CD14-positive monocyte (primary cell): ENCODE results near the gene DTWD2. TPM values are rescaled to one million over a fixed set of nuclear protein-coding genes. Genes with fewer than 3 reads are reported as not detected.

Source experiments
- DNase-seq, 3 donors: peaks; one replicate each; pipeline ENCODE4 v3.0.0-alpha.2; 2011 to 2022
- H2AFZ ChIP-seq: 2 replicates; pipeline ENCODE4 v1.6.0; 2012; ENCODE audit warnings: mild to moderate bottlenecking, low read depth, low read length, inconsistent platforms; ENCODE audit not compliant: insufficient read depth, poor library complexity, severe bottlenecking
- H3K27ac ChIP-seq, 2 donors: 1 replicate in 1 of 2; 2 replicates in 1 of 2; pipeline ENCODE4 v1.5.1; 2012 to 2013; ENCODE audit warnings: low read length in 2 of 2, control low read depth in 1 of 2, inconsistent platforms in 1 of 2, low read depth in 1 of 2, mild to moderate bottlenecking in 1 of 2
- H3K27me3 ChIP-seq, 2 donors: one replicate each; pipeline versions ENCODE4 v1.6.0 to v1.6.1; 2011 to 2013; ENCODE audit warnings: low read length in 2 of 2; ENCODE audit not compliant: control insufficient read depth in 2 of 2, insufficient read depth in 2 of 2
- H3K36me3 ChIP-seq, 2 donors: replicated peaks in 1 of 2; 1 replicate in 1 of 2; 2 replicates in 1 of 2; pipeline versions ENCODE4 v1.5.1 to v1.6.1; 2012 to 2013; ENCODE audit warnings: low read length in 2 of 2, control low read depth in 1 of 2, inconsistent platforms in 1 of 2, mild to moderate bottlenecking in 1 of 2; ENCODE audit not compliant: insufficient read depth in 2 of 2, control insufficient read depth in 1 of 2
- H3K4me1 ChIP-seq, 2 donors: 1 replicate in 1 of 2; 2 replicates in 1 of 2; pipeline versions ENCODE4 v1.5.1 to v1.6.1; 2012 to 2013; ENCODE audit warnings: low read length in 2 of 2, control low read depth in 1 of 2, inconsistent platforms in 1 of 2, mild to moderate bottlenecking in 1 of 2, moderate library complexity in 1 of 2; ENCODE audit not compliant: insufficient read depth in 2 of 2, control insufficient read depth in 1 of 2
- H3K4me2 ChIP-seq: replicated peaks from 2 replicates; pipeline ENCODE3; 2012; ENCODE audit warnings: low read length, moderate library complexity, mild to moderate bottlenecking; ENCODE audit not compliant: poor library complexity, severe bottlenecking; ENCODE audit errors: extremely low read depth
- H3K4me3 ChIP-seq, 3 experiments: fragments of 200-600 bp in 1 of 3; sonication (generic) in 1 of 3; replicated peaks in 1 of 3; 1 replicate in 2 of 3; 2 replicates in 1 of 3; pipeline ENCODE4 v1.5.1; 2011 to 2013; ENCODE audit warnings: low read length in 3 of 3, mild to moderate bottlenecking in 3 of 3, control low read depth in 2 of 3, low read depth in 2 of 3, inconsistent platforms in 1 of 3, moderate library complexity in 1 of 3
- H3K79me2 ChIP-seq: 2 replicates; pipeline ENCODE4 v1.6.0; 2012; ENCODE audit warnings: mild to moderate bottlenecking, control low read depth, inconsistent platforms, low read length, moderate library complexity; ENCODE audit not compliant: insufficient read depth
- H3K9ac ChIP-seq: 2 replicates; pipeline ENCODE4 v1.6.0; 2017; ENCODE audit warnings: low read length, mild to moderate bottlenecking; ENCODE audit not compliant: insufficient read depth, poor library complexity, severe bottlenecking
- H3K9me3 ChIP-seq, 2 donors: replicated peaks in 1 of 2; 1 replicate in 1 of 2; 2 replicates in 1 of 2; pipeline versions ENCODE4 v1.5.1 to v1.6.1; 2012 to 2013; ENCODE audit warnings: low read length in 2 of 2, control low read depth in 1 of 2; ENCODE audit not compliant: control insufficient read depth in 1 of 2, insufficient read depth in 1 of 2
- H4K20me1 ChIP-seq: 2 replicates; pipeline ENCODE4 v1.6.0; 2012; ENCODE audit warnings: mild to moderate bottlenecking, low read length, control low read depth, moderate library complexity; ENCODE audit not compliant: insufficient read depth
- H3K27ac Mint-ChIP-seq, 7 donors: one replicate each; pipeline ENCODE4 v1.8.0; 2020; ENCODE audit warnings: mild to moderate bottlenecking in 7 of 7, mixed read lengths in 7 of 7, moderate library complexity in 6 of 7, inconsistent platforms in 2 of 7
- H3K27me3 Mint-ChIP-seq, 3 donors: one replicate each; pipeline ENCODE4 v1.8.0; 2021 to 2022; ENCODE audit warnings: low read depth in 3 of 3, mild to moderate bottlenecking in 3 of 3, mixed read lengths in 3 of 3, moderate library complexity in 3 of 3, inconsistent platforms in 1 of 3
- H3K36me3 Mint-ChIP-seq, 2 donors: one replicate each; pipeline ENCODE4 v1.8.0; 2020; ENCODE audit warnings: mixed read lengths in 2 of 2, inconsistent platforms in 1 of 2, mild to moderate bottlenecking in 1 of 2
- H3K4me1 Mint-ChIP-seq: one replicate; pipeline ENCODE4 v1.8.0; 2020; ENCODE audit warnings: mild to moderate bottlenecking, mixed read lengths
- H3K4me3 Mint-ChIP-seq, 2 donors: one replicate each; pipeline ENCODE4 v1.8.0; 2020; ENCODE audit warnings: mild to moderate bottlenecking in 2 of 2, mixed read lengths in 2 of 2, moderate library complexity in 1 of 2
- H3K9me3 Mint-ChIP-seq, 7 donors: one replicate each; pipeline ENCODE4 v1.8.0; 2020 to 2022; ENCODE audit warnings: mixed read lengths in 7 of 7, mild to moderate bottlenecking in 6 of 7, moderate library complexity in 6 of 7, inconsistent platforms in 2 of 7
- WGBS: methylation state at CpG from one replicate; pipeline ENCODE4 v1.1.5; 2013; ENCODE audit warnings: missing lambda C conversion rate; ENCODE audit not compliant: insufficient coverage; 5-methylcytosine and 5-hydroxymethylcytosine counted together
- intact Hi-C, 2 donors: fragments of 100-400 bp; cut with micrococcal nuclease; formaldehyde crosslinking; loops; one replicate each; pipeline versions ENCODE4 v1.15.0 to v1.15.1; 2023
- polyA plus RNA-seq, 3 donors: library from polyadenylated mRNA; depleted of rRNA in 1 of 3; unstranded in 2 of 3; stranded (reverse) in 1 of 3; fragments of 300-500 nt in 2 of 3; fragments of >200 nt in 1 of 3; fragmentation: Illumina TruSeq in 2 of 3; gene quantifications; 1 replicate in 2 of 3; 2 replicates in 1 of 3; pipeline ENCODE4 v1.2.3, GENCODE V29; 2012 to 2021
- TF ChIP-seq, protein P1 (sequence below): fragments of 200-600 bp; IDR thresholded peaks from one replicate; pipeline ENCODE4 v1.8.0; 2022; ENCODE audit warnings: antibody characterized with exemption, mild to moderate bottlenecking

DTWD2 gene
- polyA plus RNA-seq, 3 donors, result 1.2 to 2.7 (median 2.5) TPM

DNA sequence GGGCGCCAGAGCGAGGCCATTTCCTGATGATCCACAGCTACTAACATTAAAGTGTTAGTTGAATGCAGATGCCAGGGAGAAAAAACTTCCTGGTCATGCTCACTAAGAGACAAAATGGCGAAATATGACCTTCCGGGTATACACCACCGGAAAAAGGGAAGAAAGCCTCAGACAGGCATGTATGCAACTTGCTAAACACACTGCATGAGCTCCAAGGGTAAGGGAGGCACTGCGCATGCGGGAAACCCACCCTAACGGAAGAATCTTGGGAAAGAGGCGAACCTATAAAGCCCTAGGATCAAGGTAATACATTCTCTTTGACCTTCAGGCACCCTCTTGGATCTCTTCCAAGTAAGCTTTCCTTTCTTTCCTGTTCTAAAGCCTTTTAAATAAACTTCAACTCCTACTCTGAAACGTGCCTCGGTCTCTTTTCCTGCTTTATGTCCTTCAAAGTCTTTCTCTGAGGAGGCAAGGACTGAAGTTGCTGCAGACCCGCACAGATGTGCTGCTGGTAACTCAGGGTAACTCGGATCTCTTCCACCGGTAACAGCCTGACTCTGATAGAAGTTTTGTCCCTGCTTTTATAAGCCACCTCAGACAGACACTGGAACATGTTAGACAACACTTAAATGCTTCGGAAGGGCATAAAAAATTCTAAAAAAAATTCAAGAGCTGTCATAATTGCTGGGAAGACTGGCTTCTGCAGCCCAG lies 64.9 kb downstream of the DTWD2 start:
- Histone ChIP-seq H3K4me3 (no peak overlapping the region), H3K27me3 (no peaks in the 10 kb centered on the region), H3K79me2 (no peaks in the 10 kb centered on the region), H2AFZ (no peak overlapping the region), H3K4me2 (no peak overlapping the region), H4K20me1 (no peaks in the 10 kb centered on the region), H3K36me3 (no peaks in the 10 kb centered on the region), H3K9me3 (no peaks in the 10 kb centered on the region), H3K4me1 (no peaks in the 10 kb centered on the region), H3K9ac (no peak overlapping the region), H3K27ac (no peak overlapping the region)
- Mint-ChIP-seq H3K4me1 (peaks cover 2% of the 10 kb centered on the region), H3K27ac (peak overlapping the region in 1 of 7 donors; percentile 10), H3K4me3 (no peak overlapping the region), H3K27me3 (peaks cover 0 to 1% (median 0%) of the 10 kb centered on the region in 3 donors), H3K9me3 (peaks cover 2 to 8% (median 3%) of the 10 kb centered on the region in 7 donors), H3K36me3 (peaks cover 3 to 4% of the 10 kb centered on the region in 2 donors)
- no peak for DNase-seq
- TF ChIP-seq, protein P1, sequence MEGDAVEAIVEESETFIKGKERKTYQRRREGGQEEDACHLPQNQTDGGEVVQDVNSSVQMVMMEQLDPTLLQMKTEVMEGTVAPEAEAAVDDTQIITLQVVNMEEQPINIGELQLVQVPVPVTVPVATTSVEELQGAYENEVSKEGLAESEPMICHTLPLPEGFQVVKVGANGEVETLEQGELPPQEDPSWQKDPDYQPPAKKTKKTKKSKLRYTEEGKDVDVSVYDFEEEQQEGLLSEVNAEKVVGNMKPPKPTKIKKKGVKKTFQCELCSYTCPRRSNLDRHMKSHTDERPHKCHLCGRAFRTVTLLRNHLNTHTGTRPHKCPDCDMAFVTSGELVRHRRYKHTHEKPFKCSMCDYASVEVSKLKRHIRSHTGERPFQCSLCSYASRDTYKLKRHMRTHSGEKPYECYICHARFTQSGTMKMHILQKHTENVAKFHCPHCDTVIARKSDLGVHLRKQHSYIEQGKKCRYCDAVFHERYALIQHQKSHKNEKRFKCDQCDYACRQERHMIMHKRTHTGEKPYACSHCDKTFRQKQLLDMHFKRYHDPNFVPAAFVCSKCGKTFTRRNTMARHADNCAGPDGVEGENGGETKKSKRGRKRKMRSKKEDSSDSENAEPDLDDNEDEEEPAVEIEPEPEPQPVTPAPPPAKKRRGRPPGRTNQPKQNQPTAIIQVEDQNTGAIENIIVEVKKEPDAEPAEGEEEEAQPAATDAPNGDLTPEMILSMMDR, result no peak
- intact Hi-C loops, result no loop called here
- WGBS, result 97% methylated on average over 10 of the region's 15 CpGs

DNA sequence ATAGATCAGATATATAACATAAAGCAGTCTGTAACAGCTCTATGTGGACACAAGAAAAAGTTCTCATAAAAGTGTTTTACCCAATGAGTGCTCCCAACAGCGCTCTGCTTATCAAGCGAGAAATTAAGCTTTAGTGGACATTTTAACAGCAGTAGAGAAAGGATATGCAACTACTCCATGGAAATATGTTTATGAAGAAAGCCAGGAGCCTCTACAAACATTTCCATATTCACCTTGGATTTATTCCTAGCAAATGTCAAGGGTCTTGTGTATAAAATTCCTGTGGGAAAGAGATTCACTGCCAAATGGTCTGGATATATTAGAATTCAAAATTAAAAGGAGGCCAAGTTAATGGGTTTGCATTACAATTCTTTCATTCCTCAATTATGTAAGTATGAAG lies 66.5 kb downstream of the DTWD2 start:
- H3K36me3 Mint-ChIP-seq, result peaks cover 3 to 4% of the 10 kb centered on the region in 2 donors
- H3K79me2 ChIP-seq, result no peaks in the 10 kb centered on the region

More for the DNA sequence above, 66.5 kb downstream of the DTWD2 start:
- no peak overlapping the region for H3K9ac ChIP-seq
- H3K27me3 ChIP-seq, result no peaks in the 10 kb centered on the region
- H3K4me1 Mint-ChIP-seq, result peaks cover 2% of the 10 kb centered on the region
- WGBS, result no CpG with 5 or more reads among the region's 2 CpGs
- intact Hi-C loops, result no loop called here
- no peak overlapping the region for H2AFZ ChIP-seq
- H3K4me2 ChIP-seq, result no peak overlapping the region
- DNase-seq, result no peak
- no peak overlapping the region for H3K27ac ChIP-seq
- H3K27me3 Mint-ChIP-seq, result peaks cover 0 to 1% (median 0%) of the 10 kb centered on the region in 3 donors
- peaks cover 2 to 8% (median 5%) of the 10 kb centered on the region in 7 donors for H3K9me3 Mint-ChIP-seq
- no peak overlapping the region for H3K4me3 ChIP-seq
- no peak overlapping the region for H3K4me3 Mint-ChIP-seq
- H3K4me1 ChIP-seq, result no peaks in the 10 kb centered on the region
- no peaks in the 10 kb centered on the region for H3K36me3 ChIP-seq
- H3K9me3 ChIP-seq, result no peaks in the 10 kb centered on the region
- H3K27ac Mint-ChIP-seq, result no peak overlapping the region
- TF ChIP-seq, protein P1, result no peak
- no peaks in the 10 kb centered on the region for H4K20me1 ChIP-seq
